Raji (cell line): ENCODE measurements around the gene RAB5A.

ENCODE experiments used
- POLR2A ChIP-seq: IDR thresholded peaks from 2 replicates; pipeline ENCODE4 v1.6.1; 2011; ENCODE audit warnings: low read depth, low read length, control low read depth; ENCODE audit not compliant: insufficient read depth

RAB5A gene

GRCh38 chr3:19945534-19945933, 1.4 kb upstream of the RAB5A start:
- no peak for TF ChIP-seq POLR2A

DNA sequence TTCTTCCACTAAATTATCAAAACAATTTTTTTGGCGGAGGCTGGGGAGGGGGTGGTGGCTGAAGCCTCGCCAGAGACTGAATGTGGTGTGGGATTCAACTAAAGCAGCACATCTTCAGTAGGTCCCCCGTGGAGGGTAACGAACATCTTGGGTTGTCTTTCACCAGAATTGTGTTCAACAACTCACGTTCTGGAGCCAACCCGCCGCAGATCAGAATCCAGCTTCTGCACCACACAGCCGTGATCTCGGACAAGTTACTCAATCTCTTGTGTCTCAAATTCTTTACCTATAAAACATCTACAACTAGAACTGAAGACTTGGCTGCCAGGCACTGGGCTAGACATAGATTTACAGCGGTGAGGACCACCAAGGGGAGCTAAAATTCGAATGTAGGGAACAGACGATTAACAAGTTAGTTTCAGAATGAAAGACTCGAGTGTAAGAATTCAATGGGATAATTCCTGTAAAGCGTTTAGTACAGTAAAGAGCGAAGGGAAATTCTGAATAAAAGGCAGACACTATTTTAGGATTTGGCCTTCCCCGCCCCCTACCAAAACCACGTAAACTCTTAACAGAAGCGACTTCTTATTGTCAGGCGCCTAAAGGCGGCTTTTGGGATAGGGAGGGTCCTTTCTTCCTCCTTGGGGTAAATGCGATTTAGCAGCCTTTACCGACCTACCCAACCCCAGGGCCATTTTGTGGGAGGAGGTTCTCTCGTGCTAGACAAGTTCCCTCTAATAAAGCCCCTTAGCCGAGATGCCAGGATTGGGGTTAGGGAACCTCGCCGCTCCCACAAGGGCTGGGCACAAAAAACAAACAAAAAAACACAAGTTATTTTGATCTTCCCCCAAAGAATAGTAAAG, 697 bp upstream of the RAB5A start:
- TF ChIP-seq POLR2A: no peak

GRCh38 chr3:19947549-19948225, 790 bp downstream of the RAB5A start:
- peak; percentile 3; the same call in 1 of the 2 replicates for TF ChIP-seq POLR2A

- no peak for TF ChIP-seq POLR2A
Measured at GRCh38 chr3:19948226-19948591, 1.3 kb downstream of the RAB5A start.

DNA sequence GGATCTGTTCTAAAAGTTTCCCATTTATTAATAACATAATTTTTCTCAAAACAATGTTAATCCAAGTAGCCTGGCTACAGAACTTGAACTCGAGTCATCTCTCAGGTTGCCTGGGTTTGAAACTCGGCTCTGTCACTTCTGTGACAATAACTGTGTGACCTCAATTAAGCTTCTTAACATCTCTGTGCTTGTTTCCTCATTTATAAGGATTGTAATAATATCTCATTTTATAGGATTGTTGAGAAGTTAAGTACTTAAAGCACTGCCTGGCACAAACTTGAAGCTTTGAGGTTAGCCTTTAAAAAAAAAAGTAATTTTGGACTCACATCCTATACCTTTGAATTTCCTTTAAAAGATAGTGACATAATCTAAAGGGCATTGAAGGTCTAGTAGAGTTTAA, 3.4 kb downstream of the RAB5A start:
- TF ChIP-seq POLR2A: no peak

GRCh38 chr3:19954676-19955075, 7.8 kb downstream of the RAB5A start:
- TF ChIP-seq POLR2A: no peak

GRCh38 chr3:19959505-19959904, 12.6 kb downstream of the RAB5A start:
- TF ChIP-seq POLR2A: no peak

GRCh38 chr3:19960696-19961095, 13.8 kb downstream of the RAB5A start:
- no peak for TF ChIP-seq POLR2A

DNA sequence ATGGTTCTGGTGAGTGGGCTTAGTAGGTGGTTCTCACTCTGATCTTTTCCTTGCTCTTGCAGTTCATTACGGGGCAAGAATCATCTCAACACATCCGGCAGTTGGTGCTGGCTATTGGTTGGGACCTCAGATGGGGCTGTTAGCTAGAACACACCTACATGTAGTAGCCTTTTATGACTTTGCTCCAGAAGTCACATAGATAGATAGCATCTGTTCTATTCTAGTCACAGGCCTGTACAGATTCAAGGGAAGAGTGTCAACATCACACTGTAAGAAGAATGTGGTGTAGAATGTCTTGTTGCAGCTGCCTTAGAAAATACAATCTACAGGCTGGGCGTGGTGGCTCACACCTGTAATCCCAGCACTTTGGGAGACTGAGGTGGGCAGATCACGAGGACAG, 15.1 kb downstream of the RAB5A start:
- no peak for TF ChIP-seq POLR2A

- TF ChIP-seq POLR2A: no peak
Measured at GRCh38 chr3:19967208-19967607, 20.3 kb downstream of the RAB5A start.

GRCh38 chr3:19967812-19968211, 20.9 kb downstream of the RAB5A start:
- TF ChIP-seq POLR2A: no peak

GRCh38 chr3:19970327-19970726, 23.4 kb downstream of the RAB5A start:
- no peak for TF ChIP-seq POLR2A

GRCh38 chr3:19972054-19972453, 25.2 kb downstream of the RAB5A start:
- TF ChIP-seq POLR2A: no peak

DNA sequence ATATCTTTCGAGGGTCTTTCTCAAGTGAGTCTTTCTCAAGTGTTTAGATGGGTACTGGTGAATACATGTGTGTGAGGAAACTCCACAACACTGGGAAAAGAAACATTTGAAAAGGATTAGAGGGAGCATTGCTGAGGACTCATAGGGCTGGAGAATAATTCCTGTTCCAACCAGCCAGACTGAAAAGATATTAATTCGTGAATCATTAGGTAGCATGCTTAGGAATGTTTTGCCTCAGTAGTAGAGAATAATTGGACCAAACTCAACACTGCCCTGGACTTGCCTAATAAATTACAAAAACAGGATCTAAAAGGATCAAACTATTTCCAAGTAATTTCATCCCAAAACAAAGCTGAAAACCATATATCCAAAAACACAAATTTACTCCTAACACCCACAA, 47.9 kb downstream of the RAB5A start:
- no peak for TF ChIP-seq POLR2A

DNA sequence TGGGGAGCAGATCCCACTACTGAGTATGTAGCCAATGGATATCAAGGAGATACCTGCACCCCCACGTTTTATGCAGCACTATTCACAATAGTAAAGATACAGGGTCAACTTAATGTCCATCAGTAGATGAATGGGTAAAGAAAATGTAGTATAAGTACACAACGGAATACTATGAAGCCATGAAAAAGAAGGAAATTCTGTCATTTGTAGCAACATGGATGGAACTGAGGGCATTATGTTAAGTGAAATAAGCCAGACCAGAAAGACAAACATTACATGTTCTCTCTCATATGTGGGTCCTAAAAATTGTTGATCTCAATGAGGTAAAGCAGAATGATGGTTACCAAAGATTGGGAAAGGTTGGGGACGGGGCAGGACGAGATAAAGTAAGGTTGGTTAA, 50.6 kb downstream of the RAB5A start:
- no peak for TF ChIP-seq POLR2A

DNA sequence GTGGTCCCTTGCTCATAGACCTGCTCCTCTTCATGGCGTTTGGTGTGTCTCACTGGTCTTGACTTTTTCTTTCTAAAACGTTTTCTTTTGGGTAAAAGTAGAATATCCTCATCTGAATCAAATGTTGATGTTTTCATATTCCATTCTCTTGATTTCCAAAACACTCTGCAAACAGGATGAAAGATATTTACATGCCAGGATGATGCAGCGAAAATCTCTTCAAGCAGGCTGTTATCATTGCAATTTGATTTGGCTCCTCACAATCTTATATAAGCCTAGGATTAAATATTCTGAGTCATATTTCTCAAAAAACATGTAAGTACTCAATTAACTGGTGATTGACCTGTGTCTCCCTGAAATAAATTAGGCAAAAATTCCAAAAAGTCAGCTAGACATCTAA, 55.0 kb downstream of the RAB5A start:
- TF ChIP-seq POLR2A: no peak
